ENCODE measurements around the gene SLC35B2.

SLC35B2 gene, protein sequence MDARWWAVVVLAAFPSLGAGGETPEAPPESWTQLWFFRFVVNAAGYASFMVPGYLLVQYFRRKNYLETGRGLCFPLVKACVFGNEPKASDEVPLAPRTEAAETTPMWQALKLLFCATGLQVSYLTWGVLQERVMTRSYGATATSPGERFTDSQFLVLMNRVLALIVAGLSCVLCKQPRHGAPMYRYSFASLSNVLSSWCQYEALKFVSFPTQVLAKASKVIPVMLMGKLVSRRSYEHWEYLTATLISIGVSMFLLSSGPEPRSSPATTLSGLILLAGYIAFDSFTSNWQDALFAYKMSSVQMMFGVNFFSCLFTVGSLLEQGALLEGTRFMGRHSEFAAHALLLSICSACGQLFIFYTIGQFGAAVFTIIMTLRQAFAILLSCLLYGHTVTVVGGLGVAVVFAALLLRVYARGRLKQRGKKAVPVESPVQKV

DNA sequence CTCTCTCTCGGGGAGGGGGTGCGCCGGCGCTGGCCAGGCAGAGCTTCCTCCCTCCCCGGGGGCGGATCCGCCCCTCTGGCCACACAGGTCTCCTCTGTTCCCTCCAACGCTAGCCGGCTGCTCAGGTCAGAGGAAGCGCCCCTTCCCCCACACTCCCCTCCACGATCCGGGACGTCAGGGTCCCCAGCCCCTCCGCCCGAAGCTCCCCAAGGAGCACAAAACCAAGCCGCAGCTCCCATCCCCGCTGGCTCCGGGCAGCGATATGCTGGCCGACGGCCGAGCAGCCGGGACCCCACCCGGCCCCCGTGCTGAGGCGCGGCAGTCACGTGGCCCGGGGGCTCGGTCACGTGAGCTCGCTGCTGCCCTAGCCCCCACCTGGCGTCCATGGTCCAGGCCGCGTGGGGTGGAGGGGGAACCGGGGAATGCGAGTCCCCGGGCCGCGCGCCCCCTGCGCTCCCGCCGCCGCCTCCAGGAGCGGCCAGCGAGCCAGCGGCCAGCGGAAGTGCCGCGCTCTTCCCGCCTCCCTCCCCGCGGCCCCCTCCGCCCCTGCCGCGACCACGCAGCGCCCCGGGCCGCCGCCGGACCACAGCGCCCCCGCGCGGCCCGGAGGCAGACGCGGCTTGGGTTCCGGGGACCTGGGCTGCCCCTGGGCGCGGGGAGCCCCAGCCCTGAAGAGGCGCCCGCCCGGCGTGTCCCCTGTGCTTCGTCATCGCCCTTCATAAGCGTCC is at the start of gene SLC35B2:
TSS of gene SLC35B2 (minus strand) at position 504 of the 728 bp plus-strand sequence. CDS start at position 386, 118 bp downstream.
- DNase-seq (ENCODE audit: low read depth in 2 of 2), result no peak

GRCh38 chr6:44306710-44307109 is 49.4 kb upstream of the SLC35B2 start:
- DNase-seq (ENCODE audit: low read depth in 2 of 2), result no peak

- DNase-seq (ENCODE audit: low read depth in 2 of 2), result no peak
Measured at GRCh38 chr6:44305200-44305725, 47.9 kb upstream of the SLC35B2 start.

GRCh38 chr6:44304282-44305199 is 47.2 kb upstream of the SLC35B2 start:
- no peak for DNase-seq (ENCODE audit: low read depth in 2 of 2)

- DNase-seq (ENCODE audit: low read depth in 2 of 2), result no peak
Measured at GRCh38 chr6:44303842-44304241, 46.5 kb upstream of the SLC35B2 start.

DNA sequence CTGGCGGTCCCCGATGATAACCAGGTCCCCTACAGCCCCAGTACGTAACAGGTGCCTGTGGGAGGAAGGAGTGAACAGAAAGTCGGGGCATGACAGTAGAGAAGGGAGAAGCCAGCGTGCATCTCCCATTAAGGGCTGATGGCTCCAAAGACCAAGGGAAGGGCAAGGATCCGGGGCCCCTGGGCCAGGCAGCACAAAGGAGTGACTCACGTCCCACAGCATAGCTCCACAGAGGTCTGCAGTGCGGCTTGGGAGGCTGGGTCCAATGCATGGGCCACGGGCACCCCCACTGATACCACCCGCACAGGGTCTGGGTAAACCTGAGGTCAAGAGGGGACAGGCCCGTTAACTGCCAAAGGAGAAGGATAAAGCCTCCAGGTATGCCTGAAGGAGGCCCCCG is 45.5 kb upstream of the SLC35B2 start:
- DNase-seq (ENCODE audit: low read depth in 2 of 2), result no peak

- no peak for DNase-seq (ENCODE audit: low read depth in 2 of 2)
Measured at GRCh38 chr6:44301782-44302564, 44.6 kb upstream of the SLC35B2 start.

DNA sequence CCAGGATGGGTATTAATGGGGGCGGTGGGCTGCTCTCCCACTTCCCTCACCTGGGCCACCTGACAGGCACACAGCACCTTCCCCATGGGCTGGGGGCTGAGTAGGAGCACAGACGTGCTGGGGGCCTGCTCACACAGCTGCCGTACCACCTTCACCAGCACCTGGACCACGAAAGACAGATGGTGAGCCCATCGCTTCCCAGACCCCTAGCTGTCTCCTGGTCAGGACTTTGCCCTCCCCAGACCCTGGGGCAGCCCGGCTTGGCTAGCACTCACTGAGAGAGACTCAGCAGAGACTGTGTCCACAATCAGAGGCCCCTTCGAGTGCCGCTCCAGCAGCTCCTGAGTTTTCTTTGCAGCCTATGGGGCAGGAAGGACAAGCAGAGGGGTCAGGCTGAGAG is 43.8 kb upstream of the SLC35B2 start:
- DNase-seq (ENCODE audit: low read depth in 2 of 2), result no peak

DNA sequence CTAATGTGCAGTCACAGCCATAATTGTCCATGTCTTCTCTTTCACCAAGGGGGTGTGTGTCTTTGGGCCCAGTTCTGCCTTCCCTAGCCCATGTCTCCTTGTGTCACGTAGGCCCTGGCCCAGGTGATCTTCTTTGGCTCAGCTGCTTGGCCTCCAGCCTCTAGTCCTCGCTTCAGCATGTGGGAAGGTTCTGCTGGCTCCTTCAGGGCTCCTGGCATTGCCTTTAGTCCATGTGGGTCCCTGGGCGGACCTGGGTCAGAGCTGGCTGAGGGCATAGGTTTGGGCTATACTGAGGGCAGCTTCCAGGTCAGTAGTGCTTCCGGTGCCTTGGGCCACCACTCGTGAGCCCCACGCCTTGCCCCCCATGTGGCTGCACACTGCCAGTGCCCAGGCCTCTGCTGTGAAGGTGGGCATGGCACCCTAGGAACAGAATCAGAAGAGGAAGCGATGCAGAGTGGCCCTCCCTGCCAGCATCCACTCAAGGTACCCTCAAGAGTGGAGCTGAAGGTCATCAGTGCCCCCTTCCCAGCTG is 43.0 kb upstream of the SLC35B2 start:
- no peak for DNase-seq (ENCODE audit: low read depth in 2 of 2)

- DNase-seq (ENCODE audit: low read depth in 2 of 2), result no peak
Measured at GRCh38 chr6:44298864-44299263, 41.5 kb upstream of the SLC35B2 start.

DNA sequence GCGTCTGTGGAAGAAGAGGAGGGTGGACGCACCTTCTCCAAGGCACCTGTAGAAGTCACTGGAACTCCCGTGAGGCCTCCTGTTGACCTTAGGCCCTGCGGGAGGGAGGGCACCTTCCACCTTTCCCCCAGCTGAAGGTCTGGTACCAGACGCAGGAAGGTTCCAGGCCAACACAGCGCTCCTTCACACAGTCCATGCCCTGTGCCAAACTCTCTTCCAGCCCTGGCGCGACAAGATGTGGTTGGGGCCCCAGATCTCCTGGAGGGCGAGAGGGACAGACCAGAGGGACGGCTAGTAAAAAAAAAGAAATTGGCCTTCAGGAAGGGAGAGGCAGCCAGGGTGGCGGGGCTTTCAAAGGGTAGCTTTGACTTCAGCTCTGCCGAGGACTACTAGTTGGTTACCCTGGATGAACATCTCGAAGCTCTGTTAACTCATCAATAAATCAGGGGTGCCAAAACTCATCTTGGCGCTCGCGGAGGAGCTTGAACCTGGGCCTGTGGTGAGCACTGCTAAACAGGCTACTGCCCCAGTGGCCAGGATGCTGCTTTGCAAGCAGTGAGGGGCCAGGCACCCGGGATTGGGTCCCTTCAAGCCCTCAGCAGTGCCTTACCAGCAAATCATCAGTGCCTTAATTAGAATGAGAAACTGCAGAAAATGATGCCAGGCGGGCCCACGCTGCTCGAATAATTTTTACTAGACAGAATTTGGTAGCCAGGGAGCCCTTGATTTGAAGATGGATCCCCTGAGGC is 40.9 kb upstream of the SLC35B2 start:
- no peak for DNase-seq (ENCODE audit: low read depth in 2 of 2)

DNA sequence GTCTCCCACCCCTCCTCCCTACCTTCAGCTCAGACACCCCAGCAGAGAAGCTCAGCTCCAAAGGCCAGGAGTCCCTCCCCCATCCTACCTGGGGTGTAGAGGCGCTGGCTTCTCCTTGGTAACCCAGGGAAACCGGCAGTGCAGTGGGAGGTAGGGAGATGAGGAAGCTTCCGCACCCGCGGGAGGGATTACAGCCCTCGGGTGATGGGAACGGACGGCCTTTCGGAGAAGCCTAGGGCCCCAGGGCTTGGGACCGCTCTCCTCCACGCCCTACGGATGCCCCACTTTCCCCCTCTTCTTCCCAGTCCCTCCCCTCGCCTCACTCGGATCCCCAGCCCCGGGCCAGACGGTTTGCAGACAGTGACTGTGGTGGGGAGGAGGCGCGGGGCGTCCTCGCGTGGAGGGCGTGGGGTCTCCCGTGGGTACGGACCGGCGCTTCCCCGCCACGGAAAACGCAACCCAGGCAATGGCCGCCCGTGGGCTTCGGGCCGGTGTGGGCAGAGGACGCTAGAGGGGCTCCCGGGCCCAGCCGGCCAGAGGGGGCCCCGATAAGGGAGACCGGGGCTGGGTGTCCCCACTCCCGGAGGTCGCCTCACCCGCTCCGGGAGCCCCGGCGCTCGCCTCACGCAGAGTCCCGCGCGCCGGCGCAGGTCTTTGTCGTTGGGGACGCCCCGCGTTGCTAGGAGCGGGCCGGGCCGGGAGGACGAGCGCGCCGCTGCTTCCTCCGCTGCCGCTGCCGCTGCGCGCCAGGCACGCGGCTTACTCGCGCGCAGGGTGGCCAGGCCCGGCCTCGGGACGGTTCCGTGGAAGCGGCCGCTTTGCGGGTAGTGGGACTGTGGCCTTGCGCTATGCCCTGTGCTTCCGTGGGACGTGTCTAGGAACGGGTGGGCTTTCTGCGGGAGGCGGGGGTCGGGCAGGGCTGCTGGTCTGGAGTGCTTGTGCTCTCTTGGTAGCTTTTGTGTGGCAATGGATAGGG is 40.0 kb upstream of the SLC35B2 start:
- DNase-seq (ENCODE audit: low read depth in 2 of 2), result no peak

DNA sequence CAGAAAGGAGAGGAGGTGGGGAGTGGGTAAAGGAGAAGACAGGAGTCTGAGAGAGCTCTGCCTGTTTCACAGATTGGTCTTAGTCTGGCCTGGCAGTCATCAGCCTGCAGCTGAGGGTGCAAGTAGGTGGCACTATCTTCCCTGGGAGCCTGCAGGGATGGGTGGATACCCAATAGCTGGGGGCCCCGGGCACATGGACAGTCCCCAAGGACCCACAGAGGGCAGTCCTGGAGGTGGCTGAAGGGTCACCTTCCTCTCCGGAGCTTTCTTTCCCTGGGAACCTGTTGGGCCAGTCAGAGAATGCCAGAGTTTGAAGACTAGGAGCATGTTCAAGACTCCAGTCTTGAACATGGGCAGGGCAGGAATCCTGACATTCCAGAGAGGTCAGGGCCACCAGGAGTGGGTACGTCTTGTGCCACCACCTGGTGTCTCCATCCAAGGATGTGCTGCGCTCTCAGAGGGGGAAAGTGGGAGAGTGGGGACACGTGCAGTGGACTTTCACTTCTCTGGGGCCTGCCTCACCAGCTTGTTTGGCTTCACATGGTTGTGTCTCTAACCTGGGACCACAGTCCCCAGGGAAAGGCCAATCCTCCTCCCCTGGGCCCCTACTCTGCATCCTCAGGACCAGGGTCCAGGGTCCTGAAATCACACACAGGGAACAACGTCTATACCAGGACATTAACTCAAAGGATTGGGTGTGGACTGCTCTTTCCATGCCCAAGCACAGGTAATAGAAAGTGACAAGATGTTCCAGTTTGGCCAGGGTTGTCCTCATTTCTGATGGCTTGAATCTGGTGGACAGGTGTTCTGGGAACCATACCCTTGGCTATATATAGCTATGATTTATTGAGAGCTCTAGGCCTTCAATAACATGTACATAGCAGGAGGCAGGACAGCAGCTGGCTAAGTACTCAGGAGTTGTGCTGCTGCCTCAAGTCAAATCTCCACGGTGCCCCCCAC is 37.8 kb upstream of the SLC35B2 start:
- no peak for DNase-seq (ENCODE audit: low read depth in 2 of 2)

GRCh38 chr6:44292661-44293365 is 35.5 kb upstream of the SLC35B2 start:
- DNase-seq (ENCODE audit: low read depth in 2 of 2), result no peak

DNA sequence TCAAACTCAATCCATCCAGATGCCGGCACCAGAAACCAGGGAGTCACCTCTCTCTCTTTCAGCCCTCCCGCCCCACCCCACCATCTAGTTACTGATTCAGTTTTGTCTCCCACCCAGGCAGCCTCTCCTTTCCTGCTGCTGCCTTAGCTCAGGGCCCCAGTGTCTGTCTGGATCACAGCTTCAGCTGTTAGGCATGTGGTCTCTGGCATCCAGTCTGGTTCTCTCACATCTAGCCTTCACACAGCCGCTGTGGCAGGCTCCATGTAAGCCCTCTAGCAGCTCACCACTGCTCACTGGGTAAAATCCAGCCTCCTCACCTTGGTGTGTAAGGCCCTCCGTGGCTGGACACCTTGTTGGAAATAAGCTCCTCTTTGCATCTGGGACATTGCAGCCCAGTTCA is 34.5 kb upstream of the SLC35B2 start:
- DNase-seq (ENCODE audit: low read depth in 2 of 2), result no peak

DNA sequence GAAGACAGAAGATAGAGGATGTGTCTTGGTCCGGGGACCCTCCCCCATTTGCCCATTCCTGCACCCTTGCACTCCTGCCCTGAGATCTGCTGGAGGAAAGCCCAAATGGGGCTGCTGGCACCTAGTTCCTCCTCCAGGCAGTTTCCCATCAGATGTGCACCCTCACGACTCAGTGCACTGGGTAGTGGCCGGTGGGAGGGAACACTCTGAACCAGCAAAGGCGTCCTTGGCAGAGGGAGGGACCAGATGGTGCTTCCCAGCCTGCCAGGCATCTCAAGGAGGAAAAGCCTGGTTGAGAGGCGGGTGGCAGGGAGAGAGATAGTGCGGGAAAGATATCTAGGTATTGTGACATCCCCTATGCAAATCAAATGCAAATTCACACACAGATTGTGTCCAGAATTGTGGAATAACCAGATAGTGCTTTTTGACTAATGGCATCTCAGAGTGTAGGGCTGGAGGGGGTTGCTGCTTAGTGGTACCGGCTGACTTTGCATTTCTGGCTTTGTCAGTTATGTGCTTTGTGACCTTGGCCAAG is 32.5 kb upstream of the SLC35B2 start:
- DNase-seq (ENCODE audit: low read depth in 2 of 2), result no peak

DNA sequence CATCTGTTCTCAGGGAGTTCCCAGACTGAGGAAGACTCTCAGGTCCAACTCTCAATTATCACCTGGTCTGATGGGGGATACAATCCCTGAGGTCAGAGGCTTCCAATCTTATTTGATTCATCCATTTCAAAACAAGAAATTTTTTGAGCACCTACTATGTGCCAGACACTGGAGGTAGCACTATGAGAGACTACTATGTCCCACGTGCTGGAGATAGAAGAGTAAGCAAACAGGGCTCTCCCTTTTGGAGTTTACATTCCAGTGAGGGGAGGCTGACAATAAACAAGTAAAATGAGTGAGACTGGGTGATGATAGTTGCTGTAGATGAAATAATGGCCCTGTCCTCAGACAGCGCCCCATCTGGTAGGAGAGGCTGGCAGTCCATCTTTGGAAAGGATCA is 29.4 kb upstream of the SLC35B2 start:
- no peak for DNase-seq (ENCODE audit: low read depth in 2 of 2)

Measured in fibroblast of skin of left biceps (primary cell).